ENCODE measurements around the gene HNRNPLL. TPM values are rescaled to one million over a fixed set of nuclear protein-coding genes. Genes with fewer than 3 reads are reported as not detected.

The HNRNPLL gene
- total RNA-seq, 4 donors from 2014 or later = 35.6 to 100 (median 55.4) TPM

DNA sequence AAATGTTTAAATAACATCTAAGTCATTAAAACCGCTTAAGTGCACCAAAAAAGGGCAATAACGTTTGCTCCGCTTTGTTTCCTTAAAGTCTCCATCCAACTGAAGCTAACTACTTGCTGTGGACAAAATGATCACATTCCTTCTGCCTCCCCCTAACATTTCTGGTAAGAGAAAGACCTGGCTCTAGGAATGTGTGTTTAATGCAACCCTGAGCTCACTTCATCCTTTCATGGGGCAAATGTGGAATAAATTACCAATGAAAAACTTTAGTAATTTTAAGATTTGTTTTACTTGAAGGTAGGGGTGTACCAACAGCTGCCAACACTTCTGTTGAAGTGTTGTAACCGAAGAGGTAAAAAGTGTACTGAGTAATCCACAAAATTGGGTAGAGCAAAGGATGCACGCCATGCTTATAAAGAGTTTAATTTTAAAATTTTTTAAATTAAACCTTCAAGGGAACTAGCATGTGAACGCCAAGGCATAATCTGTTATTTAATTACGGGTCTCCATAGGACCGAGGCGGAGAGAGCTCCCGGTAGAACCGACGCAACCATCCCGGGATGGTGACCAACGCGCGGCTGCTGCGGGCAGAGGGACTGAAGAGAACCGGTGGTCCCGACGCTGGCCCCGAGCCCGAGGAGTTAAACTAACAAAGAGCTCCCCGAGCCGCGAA, 1.1 kb downstream of the HNRNPLL start:
- Histone ChIP-seq H3K4me1 (peaks cover 0 to 7% of the 10 kb centered on the region in 2 donors), H3K9me3 (no peaks in the 10 kb centered on the region), H3K27ac (peak overlapping the region; percentile 99), H3K27me3 (no peaks in the 10 kb centered on the region), H3K4me3 (peak overlapping the region; percentile 71 to 77), H3K36me3 (no peaks in the 10 kb centered on the region)
- intact Hi-C loops (cut with DNase I; ENCODE audit: low total_unique reads) = loop anchor here (10.0 kb wide), 1 partner anchor 123 kb away; no protein-coding TSS in a partner anchor
- TF ChIP-seq POLR2A (IDR thresholded peaks at IDR 0.05) = no peak
- no peak for TF ChIP-seq CTCF (IDR thresholded peaks at IDR 0.05)
- DNase-seq = no peak

- Histone ChIP-seq H3K27ac (peak overlapping the region; percentile 99), H3K9me3 (no peaks in the 10 kb centered on the region), H3K4me3 (peak overlapping the region; percentile 71 to 77), H3K27me3 (no peaks in the 10 kb centered on the region), H3K4me1 (peaks cover 0 to 7% of the 10 kb centered on the region in 2 donors), H3K36me3 (no peaks in the 10 kb centered on the region)
- DNase-seq = no peak
- intact Hi-C loops (cut with DNase I; ENCODE audit: low total_unique reads) = loop anchor here (10.0 kb wide), 1 partner anchor 124 kb away; no protein-coding TSS in a partner anchor
- TF ChIP-seq CTCF (IDR thresholded peaks at IDR 0.05) (no peak), POLR2A (IDR thresholded peaks at IDR 0.05) (no peak)
These were observed 1.7 kb downstream of the HNRNPLL start for GRCh38 chr2:38600921-38601455.

DNA sequence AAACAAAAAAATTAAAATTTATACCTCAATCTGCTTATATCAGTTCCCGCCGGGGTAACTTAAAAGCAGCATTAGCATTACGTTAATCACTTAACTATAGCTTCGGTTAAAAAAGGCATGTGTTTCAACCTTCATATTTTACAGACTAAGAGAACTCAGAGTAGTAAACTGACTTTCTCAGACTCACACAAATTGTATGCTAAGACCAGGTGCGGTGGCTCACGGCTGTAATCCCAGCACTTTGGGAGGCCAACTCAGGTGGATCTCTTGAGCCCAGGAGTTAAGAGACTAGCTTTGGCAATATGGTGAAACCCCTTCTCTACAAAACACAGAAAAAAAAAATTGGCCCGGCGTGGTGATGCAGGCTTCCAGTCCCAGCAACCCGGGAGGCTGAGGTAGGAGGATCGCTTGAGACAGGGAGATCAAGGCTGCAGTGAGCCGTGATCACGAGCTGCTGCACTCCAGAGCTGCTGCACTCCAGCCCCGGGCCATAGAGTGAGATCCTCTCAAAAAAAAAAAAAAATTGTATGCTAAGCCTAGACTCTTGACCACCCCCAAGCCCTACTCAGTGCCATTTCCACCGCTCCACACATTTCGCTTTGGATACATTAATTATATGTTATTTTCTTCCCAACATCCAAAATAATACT, 2.4 kb downstream of the HNRNPLL start:
- DNase-seq = no peak
- H3K36me3 ChIP-seq = no peaks in the 10 kb centered on the region
- intact Hi-C loops (cut with DNase I; ENCODE audit: low total_unique reads) = loop anchor here (10.0 kb wide), 1 partner anchor 124 kb away; no protein-coding TSS in a partner anchor
- peak overlapping the region; percentile 99 for H3K27ac ChIP-seq
- H3K9me3 ChIP-seq = no peaks in the 10 kb centered on the region
- no peaks in the 10 kb centered on the region for H3K27me3 ChIP-seq
- TF ChIP-seq POLR2A (IDR thresholded peaks at IDR 0.05) = no peak
- TF ChIP-seq CTCF (IDR thresholded peaks at IDR 0.05) = no peak
- H3K4me1 ChIP-seq = peaks cover 0 to 7% of the 10 kb centered on the region in 2 donors
- H3K4me3 ChIP-seq = peak overlapping the region; percentile 71 to 77

DNA sequence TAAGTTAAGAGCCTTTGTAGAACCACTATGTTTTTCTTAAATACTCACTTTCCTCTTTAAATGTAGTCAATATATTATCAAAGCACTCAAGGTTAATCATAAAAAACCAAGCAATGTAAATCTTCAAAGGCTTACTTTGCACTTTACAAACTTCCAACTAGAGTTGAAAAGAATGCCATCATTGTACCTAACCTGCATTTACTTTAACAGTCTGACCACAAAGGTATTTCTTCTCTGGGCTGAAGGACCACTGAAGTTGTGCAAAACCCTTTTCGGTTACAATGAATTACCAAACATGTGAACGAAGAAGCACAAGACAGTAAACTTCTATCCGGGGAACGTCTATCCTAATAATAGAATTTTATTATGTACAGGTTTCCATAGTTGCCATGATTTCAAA, 3.0 kb downstream of the HNRNPLL start:
- no peak for DNase-seq
- Histone ChIP-seq H3K9me3 (no peaks in the 10 kb centered on the region), H3K27ac (peak overlapping the region; percentile 99), H3K4me1 (peaks cover 0 to 7% of the 10 kb centered on the region in 2 donors), H3K36me3 (no peaks in the 10 kb centered on the region), H3K27me3 (no peaks in the 10 kb centered on the region), H3K4me3 (peak overlapping the region in 1 of 2 donors; percentile 77)
- intact Hi-C loops (cut with DNase I; ENCODE audit: low total_unique reads) = loop anchor here (10.0 kb wide), 1 partner anchor 125 kb away; no protein-coding TSS in a partner anchor
- TF ChIP-seq CTCF (IDR thresholded peaks at IDR 0.05) (no peak), POLR2A (IDR thresholded peaks at IDR 0.05) (no peak)

DNA sequence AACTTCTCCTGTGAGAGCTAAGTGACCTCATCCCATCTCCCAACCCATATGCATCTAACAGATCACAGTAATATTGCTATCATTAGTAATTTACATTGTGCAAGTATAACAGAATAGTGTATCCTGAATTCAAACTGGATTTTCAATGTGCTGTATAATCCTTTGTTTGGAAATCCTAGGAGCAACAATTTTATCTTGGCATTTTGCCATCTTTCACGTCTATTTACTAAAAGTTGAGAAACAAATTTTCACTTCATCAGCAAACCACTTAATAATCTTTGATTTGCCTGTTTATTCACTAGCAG, 3.8 kb downstream of the HNRNPLL start:
- no peak for DNase-seq
- H3K27me3 ChIP-seq = no peaks in the 10 kb centered on the region
- intact Hi-C loops (cut with DNase I; ENCODE audit: low total_unique reads) = no loop called here
- no peaks in the 10 kb centered on the region for H3K9me3 ChIP-seq
- no peak overlapping the region for H3K4me3 ChIP-seq
- TF ChIP-seq CTCF (IDR thresholded peaks at IDR 0.05) (no peak), POLR2A (IDR thresholded peaks at IDR 0.05) (no peak)
- peak overlapping the region; percentile 19 to 99 for H3K27ac ChIP-seq
- H3K36me3 ChIP-seq = no peaks in the 10 kb centered on the region
- peaks cover 0 to 7% of the 10 kb centered on the region in 2 donors for H3K4me1 ChIP-seq

Data from uterus (tissue), 4 donors.